GM12878 (cell line): Measurements from ENCODE around the gene BTG1. TPM values are rescaled to one million over a fixed set of nuclear protein-coding genes. Genes with fewer than 3 reads are reported as not detected.
A peak's percentile ranks its signal among the peaks of the same experiment; 100 is the strongest.

Experiments used
- ASH2L ChIP-seq: fragments of 300-600, 200-600 bp; sonication (generic); IDR thresholded peaks from 2 replicates; pipeline ENCODE4 v1.6.1; 2017; ENCODE audit warnings: low read depth, mild to moderate bottlenecking, borderline replicate concordance
- ATF2 ChIP-seq: IDR thresholded peaks from 2 replicates; pipeline ENCODE4 v1.6.1; 2012; ENCODE audit warnings: low read length, inconsistent platforms
- BRCA1 ChIP-seq: IDR thresholded peaks from 2 replicates; pipeline ENCODE4 v1.6.1; 2011; ENCODE audit warnings: low read depth, low read length, improper control_type of control experiment
- CBFB ChIP-seq: IDR thresholded peaks from 2 replicates; pipeline ENCODE4 v1.6.1; 2016; ENCODE audit warnings: antibody characterized with exemption, low read depth
- CBX3 ChIP-seq: fragments of 200-600 bp; sonication (generic); IDR thresholded peaks from 2 replicates; pipeline ENCODE4 v1.6.1; 2016; ENCODE audit warnings: low read depth, borderline replicate concordance
- CBX5 ChIP-seq: sonication (generic); IDR thresholded peaks from 2 replicates; pipeline ENCODE4 v1.6.1; 2016; ENCODE audit warnings: low read depth, moderate library complexity, mild to moderate bottlenecking, inconsistent platforms
- CEBPB ChIP-seq, 2 experiments: fragments of 150-350 bp in 1 of 2; IDR thresholded peaks; 2 replicates each; pipeline ENCODE4 v1.6.1; 2012 to 2014; ENCODE audit warnings: low read depth in 2 of 2, low read length in 2 of 2, borderline replicate concordance in 1 of 2, inconsistent platforms in 1 of 2
- EGR1 ChIP-seq, 2 experiments: IDR thresholded peaks; 1 replicate in 1 of 2; 2 replicates in 1 of 2; pipeline ENCODE4 v1.6.1; 2011 to 2012; ENCODE audit warnings: low read depth in 2 of 2, low read length in 2 of 2, borderline replicate concordance in 1 of 2, mild to moderate bottlenecking in 1 of 2, moderate library complexity in 1 of 2
- KLF5 ChIP-seq: fragments of 450-650 bp; IDR thresholded peaks from 2 replicates; pipeline ENCODE4 v1.6.1; 2014; ENCODE audit warnings: mild to moderate bottlenecking; ENCODE audit not compliant: partially characterized antibody
- MLLT1 ChIP-seq: fragments of 450-650 bp; IDR thresholded peaks from 2 replicates; pipeline ENCODE4 v1.6.1; 2016; ENCODE audit warnings: mild to moderate bottlenecking
- NR2F1 ChIP-seq: fragments of 450-650 bp; conservative IDR thresholded peaks from 2 replicates; pipeline ENCODE4 v1.6.1; 2017; ENCODE audit warnings: mild to moderate bottlenecking
- PBX3 ChIP-seq: IDR thresholded peaks from 2 replicates; pipeline ENCODE4 v1.6.1; 2011; ENCODE audit warnings: mild to moderate bottlenecking, low read depth, low read length, moderate library complexity; ENCODE audit not compliant: insufficient replicate concordance
- POLR2A ChIP-seq: IDR thresholded peaks from 2 replicates; pipeline ENCODE4 v1.6.1; 2011; ENCODE audit warnings: low read depth, mild to moderate bottlenecking, low read length
- RUNX3 ChIP-seq: IDR thresholded peaks from 2 replicates; pipeline ENCODE4 v1.6.1; 2012; ENCODE audit warnings: low read length, inconsistent platforms
- SIX5 ChIP-seq: IDR thresholded peaks from 2 replicates; pipeline ENCODE4 v1.6.1; 2011; ENCODE audit warnings: mild to moderate bottlenecking, low read depth, low read length, moderate library complexity; ENCODE audit not compliant: severe bottlenecking
- SREBF1 ChIP-seq: IDR thresholded peaks from 2 replicates; pipeline ENCODE4 v1.6.1; 2012; ENCODE audit warnings: mild to moderate bottlenecking, low read length
- TCF12 ChIP-seq: IDR thresholded peaks from 2 replicates; pipeline ENCODE4 v1.6.1; 2011; ENCODE audit warnings: low read depth, mild to moderate bottlenecking, low read length
- TCF3 ChIP-seq: IDR thresholded peaks from 2 replicates; pipeline ENCODE4 v1.6.1; 2012; ENCODE audit warnings: low read depth, mild to moderate bottlenecking, low read length, borderline replicate concordance; ENCODE audit not compliant: insufficient read depth
- USF1 ChIP-seq: IDR thresholded peaks from 2 replicates; pipeline ENCODE4 v1.6.1; 2011; ENCODE audit warnings: borderline replicate concordance, low read depth, mild to moderate bottlenecking, moderate library complexity, mixed read lengths, low read length; ENCODE audit not compliant: insufficient read depth; ENCODE audit errors: extremely low read length
- ZNF592 ChIP-seq: fragments of 450-650 bp; IDR thresholded peaks from 2 replicates; pipeline ENCODE4 v1.6.1; 2017; ENCODE audit warnings: mild to moderate bottlenecking, moderate library complexity
- ZNF622 ChIP-seq: fragments of 450-650 bp; IDR thresholded peaks from 2 replicates; pipeline ENCODE4 v1.6.1; 2017; ENCODE audit warnings: mild to moderate bottlenecking, inconsistent platforms
- ZSCAN29 ChIP-seq: fragments of 450-650 bp; IDR thresholded peaks from 2 replicates; pipeline ENCODE4 v1.6.1; 2017; ENCODE audit warnings: mild to moderate bottlenecking, moderate library complexity
- polyA plus RNA-seq, 11 experiments: library from polyadenylated mRNA; depleted of rRNA in 4 of 11; unstranded in 6 of 11; stranded (reverse) in 5 of 11; fragments of >200 nt; fragmentation: Nextera tagmentation in 4 of 11; fragmentation: Illumina TruSeq in 1 of 11; extraction: Ambion mirVana in 4 of 11; extraction: Trizol in 1 of 11; gene quantifications; 1 replicate in 1 of 11; 2 replicates in 10 of 11; pipeline versions ENCODE4 v1.2.1 to v1.2.3, GENCODE V29; 2011 to 2016; ENCODE audit warnings: inconsistent platforms in 2 of 11, missing spikeins in 2 of 11, low read depth in 1 of 11
- total RNA-seq, 4 experiments: library from RNA; depleted of rRNA in 3 of 4; stranded (reverse); fragments of >200 nt in 3 of 4; fragmentation: Illumina TruSeq in 1 of 4; extraction: Trizol in 1 of 4; gene quantifications; 2 replicates each; pipeline versions ENCODE4 v1.2.1 to v1.2.3, GENCODE V29; 2013 to 2021

The BTG1 gene
- total and polyA plus RNA-seq, 10 of the 15 experiments (the other 5 are each of a cell fraction or from before 2014, with no cell fraction given), result 23.7 to 194 (median 56.4) TPM

- TF ChIP-seq NR2F1, result no peak
- no peak for TF ChIP-seq TCF3
- no peak for TF ChIP-seq ASH2L
- TF ChIP-seq ZSCAN29, result no peak
- no peak for TF ChIP-seq CBX5
- TF ChIP-seq MLLT1, result no peak
- TF ChIP-seq ZNF622, result no peak
- no peak for TF ChIP-seq CBX3
- TF ChIP-seq POLR2A, result no peak
- TF ChIP-seq PBX3, result no peak
- TF ChIP-seq TCF12, result no peak
- no peak for TF ChIP-seq SREBF1
- TF ChIP-seq EGR1 (IDR thresholded peaks at IDR 0.05; ENCODE audit: borderline replicate concordance in 1 of 2, low read depth in 2 of 2, low read length in 2 of 2), result no peak
- TF ChIP-seq ZNF592, result 0 out of 2 replicates have a peak, but pooled peaks have one; percentile 61
- TF ChIP-seq CBFB, result no peak
- no peak for TF ChIP-seq BRCA1
- no peak for TF ChIP-seq KLF5
- TF ChIP-seq RUNX3, result peak; percentile 56
- peak; percentile 25; the same call in 1 of the 2 replicates for TF ChIP-seq ATF2
- no peak for TF ChIP-seq USF1
- no peak for TF ChIP-seq SIX5
- TF ChIP-seq CEBPB (IDR thresholded peaks at IDR 0.05; ENCODE audit: borderline replicate concordance in 1 of 2, low read depth in 2 of 2, low read length in 2 of 2), result no peak
Observed at GRCh38 chr12:92158796-92159439, 13.3 kb upstream of the BTG1 start (continued).
